Stimulated activated CD4-positive, alpha-beta T cell treated with anti-CD3 and anti-CD28 coated beads, TNF-alpha, amount 100 ng/mL, for 1 hour (primary cell): Measurements from ENCODE around the gene RNU1-1.
"Not testable (repeated sequence)": the region's sequence is repeated elsewhere in the genome, so short reads cannot be mapped to it uniquely, and the experiment has no call there.

Source experiments
- DNase-seq, 3 donors: peaks; one replicate each; pipeline ENCODE4 v3.0.0-alpha.2; 2020; ENCODE audit warnings: low read depth in 3 of 3, low spot score in 1 of 3

The RNU1-1 gene

GRCh38 chr1:16514107-16515055 is at the start of gene RNU1-1:
TSS of gene RNU1-1 (minus strand) at chr1:16514285.
- DNase-seq: peak; percentile 9 to 60 (median 58)

DNA sequence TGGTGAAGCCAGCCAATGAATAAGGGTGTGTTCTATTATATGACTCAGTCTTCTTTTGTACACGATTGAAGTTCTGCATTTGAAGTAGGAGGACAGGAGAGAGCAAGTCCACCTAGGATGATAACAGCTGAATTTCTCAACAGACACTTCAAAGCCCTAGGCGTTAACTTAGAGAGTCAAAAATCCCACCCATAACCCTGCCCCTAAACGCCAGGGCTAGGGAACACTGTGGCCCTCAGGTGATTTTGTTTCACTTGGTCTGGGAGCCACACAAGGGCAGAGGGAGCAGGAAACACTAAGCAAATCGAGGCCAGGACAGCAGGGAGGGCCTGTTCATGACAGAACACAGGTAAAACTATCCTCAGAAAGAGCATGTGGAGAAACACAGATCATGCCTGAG is 47.0 kb upstream of the RNU1-1 start:
- not testable (repeated sequence) for DNase-seq

- not testable (repeated sequence) for DNase-seq
Measured at GRCh38 chr1:16560498-16560897, 46.4 kb upstream of the RNU1-1 start.

DNA sequence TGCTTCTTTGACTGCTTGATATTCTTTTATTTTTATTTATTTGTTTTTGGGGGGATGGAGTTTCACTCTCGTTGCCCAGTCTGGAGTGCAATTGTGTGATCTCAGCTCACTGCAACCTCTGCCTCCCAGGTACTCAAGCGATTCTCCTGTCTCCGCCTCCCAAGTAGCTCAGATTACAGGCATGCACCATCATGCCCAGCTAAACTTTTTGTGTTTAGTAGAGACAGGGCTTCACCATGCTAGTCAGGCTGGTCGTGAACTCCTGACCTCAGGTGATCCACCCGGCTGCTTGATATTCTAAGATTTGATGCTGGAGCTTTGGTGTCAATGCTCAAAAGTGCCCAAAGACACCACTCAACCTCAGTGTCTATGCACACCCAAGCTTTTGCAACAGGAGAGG is 45.6 kb upstream of the RNU1-1 start:
- not testable (repeated sequence) for DNase-seq

GRCh38 chr1:16557034-16557433 is 42.9 kb upstream of the RNU1-1 start:
- not testable (repeated sequence) for DNase-seq

DNA sequence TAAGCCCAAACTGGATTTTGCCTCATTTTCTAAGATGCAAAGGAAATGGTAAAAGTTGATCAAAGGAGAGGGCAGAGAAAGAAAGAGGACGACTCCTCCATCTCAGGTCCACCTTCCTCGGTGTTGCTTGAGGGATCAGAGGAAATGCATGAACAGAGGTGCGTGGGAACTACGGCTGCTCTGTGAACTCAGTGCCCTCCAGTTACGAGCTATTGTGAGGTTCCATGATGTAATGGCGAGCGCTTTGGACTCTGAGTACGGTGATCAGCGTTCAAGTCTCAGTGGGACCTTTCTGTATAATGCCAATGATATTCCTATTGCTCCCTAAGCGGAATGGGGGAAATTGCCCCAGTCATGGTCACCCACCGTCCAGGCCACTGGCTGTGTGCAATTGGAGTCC is 39.2 kb upstream of the RNU1-1 start:
- not testable (repeated sequence) for DNase-seq

DNA sequence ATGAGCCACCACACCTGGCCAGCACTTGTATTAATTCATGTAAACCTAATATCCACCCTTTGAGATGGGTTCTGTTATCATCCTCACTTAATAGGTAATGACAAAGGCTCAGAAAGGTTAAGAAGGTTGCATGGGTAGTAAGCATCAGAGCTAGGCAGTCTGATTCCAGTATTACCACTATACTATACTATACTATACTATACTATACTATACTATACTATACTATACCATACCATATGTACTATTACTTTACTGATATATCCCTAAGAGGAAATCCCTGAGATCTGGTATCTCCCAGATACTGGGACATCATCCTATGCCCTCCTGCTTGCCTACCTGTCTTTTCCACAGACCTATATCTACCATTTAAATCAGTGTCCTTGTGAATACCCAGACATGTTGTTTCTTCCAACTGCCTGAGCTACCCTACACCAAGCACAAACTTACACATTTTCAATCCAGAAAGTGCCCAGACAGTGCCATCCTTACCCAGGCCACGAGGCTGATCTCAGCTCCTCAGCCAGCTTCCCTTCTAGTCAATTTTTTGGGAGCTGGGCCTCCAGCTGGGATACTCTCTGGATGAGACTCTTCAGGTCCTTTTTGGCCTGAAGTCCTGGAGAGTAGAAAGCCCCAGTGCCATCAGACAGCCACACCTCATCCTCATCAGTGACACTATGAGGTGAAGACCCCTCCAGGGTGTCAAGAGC is 36.3 kb upstream of the RNU1-1 start:
- not testable (repeated sequence) for DNase-seq

DNA sequence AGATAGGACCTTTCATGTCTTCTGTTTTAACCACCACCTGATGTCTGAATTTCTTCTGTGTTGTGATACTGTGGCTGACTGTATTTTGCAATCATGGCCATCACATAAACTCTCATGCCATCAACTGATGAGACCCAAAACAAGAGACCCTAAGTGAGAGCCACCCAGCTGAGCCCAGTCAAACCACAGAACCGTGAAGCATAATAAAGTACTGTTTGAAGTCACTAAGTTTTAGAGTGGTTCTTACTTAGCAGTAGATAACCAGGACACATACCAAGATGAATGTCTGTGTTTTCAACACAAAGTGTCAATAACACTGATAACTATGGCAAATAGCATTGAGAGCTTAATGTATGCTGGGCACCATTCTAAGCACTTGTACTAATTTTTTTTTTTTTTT is 35.5 kb upstream of the RNU1-1 start:
- DNase-seq: not testable (repeated sequence)

- DNase-seq: not testable (repeated sequence)
Measured at GRCh38 chr1:16547502-16548241, 33.6 kb upstream of the RNU1-1 start.

- DNase-seq: not testable (repeated sequence)
Measured at GRCh38 chr1:16545682-16546095, 31.6 kb upstream of the RNU1-1 start.

GRCh38 chr1:16540421-16540893 is 26.4 kb upstream of the RNU1-1 start:
- not testable (repeated sequence) for DNase-seq

GRCh38 chr1:16537528-16537927 is 23.4 kb upstream of the RNU1-1 start:
- not testable (repeated sequence) for DNase-seq

- not testable (repeated sequence) for DNase-seq
Measured at GRCh38 chr1:16536796-16537195, 22.7 kb upstream of the RNU1-1 start.

DNA sequence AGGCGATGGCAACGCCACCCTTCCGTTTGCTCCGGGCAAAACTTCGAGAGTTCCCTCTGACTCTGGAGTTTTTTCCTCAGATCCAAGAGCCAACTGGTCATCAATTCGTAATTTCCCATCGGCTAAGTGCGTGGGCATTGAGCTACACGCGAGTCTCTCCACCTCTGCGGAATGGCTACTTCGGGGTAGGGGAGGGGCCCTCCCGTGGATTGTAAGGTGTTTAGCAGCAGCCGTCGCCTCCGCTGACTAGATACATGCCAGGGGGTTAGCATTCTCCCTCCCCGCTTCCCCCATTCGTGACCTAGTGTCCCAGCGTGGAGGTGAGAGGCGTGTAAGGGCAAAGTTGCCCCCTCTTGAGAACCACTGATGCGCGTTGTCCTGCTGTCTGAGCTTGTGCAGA is 21.8 kb upstream of the RNU1-1 start:
- not testable (repeated sequence) for DNase-seq

- DNase-seq: not testable (repeated sequence)
Measured at GRCh38 chr1:16535487-16535886, 21.4 kb upstream of the RNU1-1 start.

GRCh38 chr1:16534829-16535456 is 20.9 kb upstream of the RNU1-1 start:
- peak in 1 of 3 donors; percentile 10 for DNase-seq

DNA sequence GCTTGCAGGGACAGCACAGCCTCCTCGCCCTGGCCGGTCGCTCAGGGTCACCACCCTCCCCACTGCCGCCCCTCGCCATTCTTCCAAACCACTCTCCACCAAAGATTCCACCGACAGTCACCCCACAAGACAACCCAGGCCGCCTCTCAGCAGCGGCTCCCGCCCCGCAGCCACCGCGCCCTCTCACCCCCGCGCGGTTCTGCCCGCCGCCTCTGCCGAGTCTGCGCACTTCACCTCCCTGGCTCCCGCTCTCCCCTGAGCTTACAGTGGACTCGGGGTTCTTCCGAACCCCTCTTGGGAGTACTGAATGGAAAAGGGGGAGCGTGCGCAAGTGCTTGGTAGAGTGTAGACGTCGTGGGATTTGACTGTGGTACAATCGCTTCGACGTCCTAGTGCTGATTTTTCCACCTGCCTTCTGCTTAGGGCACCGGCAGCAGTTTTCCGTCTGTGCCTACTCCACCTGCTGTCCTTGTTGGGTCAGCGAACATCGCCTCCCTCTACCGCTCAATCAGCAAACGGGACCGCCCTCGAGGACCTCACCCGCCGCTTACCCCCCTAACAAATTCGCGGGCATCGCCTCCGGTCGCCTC is 20.2 kb upstream of the RNU1-1 start:
- DNase-seq: not testable (repeated sequence)

- not testable (repeated sequence) for DNase-seq
Measured at GRCh38 chr1:16532235-16532991, 18.3 kb upstream of the RNU1-1 start.

- DNase-seq: not testable (repeated sequence)
Measured at GRCh38 chr1:16528338-16528737, 14.3 kb upstream of the RNU1-1 start.
